SK-N-SH treated with all-trans-retinoic acid at 6 μM for 48 hours (cell line): Measurements from ENCODE around the gene FXR2.

Experiments
- ATAC-seq: fragments of 200-7000 bp; cut with Tn5 transposase; 3 replicates; pipeline ENCODE4 v1.9.1; 2020; ENCODE audit warnings: mild to moderate bottlenecking, moderate library complexity
- ARNTL ChIP-seq: fragments of 450-650 bp; formaldehyde crosslinking; IDR thresholded peaks from 2 replicates; pipeline ENCODE4 v1.5.0; 2020; ENCODE audit warnings: low read depth, mild to moderate bottlenecking, moderate library complexity, borderline replicate concordance
- BACH2 ChIP-seq: fragments of 250-450 bp; sonication (Bioruptor Pico); IDR thresholded peaks from 2 replicates; pipeline ENCODE4 v1.9.0; 2021; ENCODE audit warnings: mild to moderate bottlenecking, borderline replicate concordance
- CSDC2 ChIP-seq: fragments of 250-450 bp; sonication (Bioruptor Pico); IDR thresholded peaks from 2 replicates; pipeline ENCODE4 v1.5.0; 2020; ENCODE audit warnings: mild to moderate bottlenecking, moderate library complexity
- ESRRG ChIP-seq: fragments of 250-450 bp; sonication (Bioruptor Pico); IDR thresholded peaks from 2 replicates; pipeline ENCODE4 v1.6.1; 2021; ENCODE audit warnings: mild to moderate bottlenecking
- GLIS3 ChIP-seq: fragments of 250-450 bp; sonication (Bioruptor Pico); IDR thresholded peaks from 2 replicates; pipeline ENCODE4 v1.5.0; 2020; ENCODE audit warnings: mild to moderate bottlenecking, moderate library complexity
- ISL1 ChIP-seq: fragments of 250-450 bp; sonication (Bioruptor Pico); IDR thresholded peaks from 2 replicates; pipeline ENCODE4 v2.1.2; 2022; ENCODE audit warnings: mild to moderate bottlenecking, moderate library complexity
- OSR1 ChIP-seq: fragments of 250-450 bp; sonication (Bioruptor Pico); IDR thresholded peaks from 2 replicates; pipeline ENCODE4 v1.8.0; 2022; ENCODE audit warnings: moderate library complexity, mild to moderate bottlenecking, inconsistent platforms
- PPARA ChIP-seq: fragments of 250-450 bp; sonication (Bioruptor Pico); IDR thresholded peaks from 2 replicates; pipeline ENCODE4 v1.5.0; 2020; ENCODE audit warnings: mild to moderate bottlenecking, borderline replicate concordance
- RARB ChIP-seq: fragments of 250-450 bp; sonication (Bioruptor Pico); IDR thresholded peaks from 2 replicates; pipeline ENCODE4 v1.8.0; 2021; ENCODE audit warnings: mild to moderate bottlenecking, moderate library complexity
- SNAI2 ChIP-seq: fragments of 250-450 bp; sonication (Bioruptor Pico); IDR thresholded peaks from 2 replicates; pipeline ENCODE4 v1.5.0; 2020; ENCODE audit warnings: mild to moderate bottlenecking, moderate library complexity
- TCF4 ChIP-seq: fragments of 250-450 bp; sonication (Bioruptor Pico); IDR thresholded peaks from 2 replicates; pipeline ENCODE4 v1.8.0; 2021; ENCODE audit warnings: mild to moderate bottlenecking, moderate library complexity, borderline replicate concordance
- TOX ChIP-seq: fragments of 250-450 bp; sonication (Bioruptor Pico); IDR thresholded peaks from 2 replicates; pipeline ENCODE4 v1.8.0; 2021; ENCODE audit warnings: mild to moderate bottlenecking, moderate library complexity, borderline replicate concordance
- ZC3H10 ChIP-seq: fragments of 250-450 bp; sonication (Bioruptor Pico); IDR thresholded peaks from 2 replicates; pipeline ENCODE4 v1.5.1; 2021; ENCODE audit warnings: mild to moderate bottlenecking, moderate library complexity
- ZFP3 ChIP-seq: fragments of 250-450 bp; sonication (Bioruptor Pico); IDR thresholded peaks from 2 replicates; pipeline ENCODE4 v1.5.0; 2020; ENCODE audit warnings: mild to moderate bottlenecking, moderate library complexity
- ZFP30 ChIP-seq: fragments of 450-650 bp; formaldehyde crosslinking; IDR thresholded peaks from 2 replicates; pipeline ENCODE4 v1.5.0; 2022; ENCODE audit warnings: mild to moderate bottlenecking, moderate library complexity
- ZNF565 ChIP-seq: fragments of 450-650 bp; formaldehyde crosslinking; conservative IDR thresholded peaks from 2 replicates; pipeline ENCODE4 v1.5.0; 2020; ENCODE audit warnings: low read depth, mild to moderate bottlenecking, moderate library complexity
- ZNF70 ChIP-seq: fragments of 450-650 bp; formaldehyde crosslinking; IDR thresholded peaks from 2 replicates; pipeline ENCODE4 v1.5.0; 2020; ENCODE audit warnings: mild to moderate bottlenecking, moderate library complexity
- TF ChIP-seq, protein P1 (sequence below): fragments of 250-450 bp; sonication (Bioruptor Pico); IDR thresholded peaks from 2 replicates; pipeline ENCODE4 v1.8.0; 2021; ENCODE audit warnings: low read depth, mild to moderate bottlenecking, moderate library complexity, borderline replicate concordance
- TF ChIP-seq, protein P2 (sequence below): fragments of 250-450 bp; sonication (Bioruptor Pico); IDR thresholded peaks from 2 replicates; pipeline ENCODE4 v1.8.0; 2020; ENCODE audit warnings: mild to moderate bottlenecking, moderate library complexity, borderline replicate concordance
- TF ChIP-seq, protein P3 (sequence below): fragments of 250-450 bp; sonication (Bioruptor Pico); IDR thresholded peaks from 2 replicates; pipeline ENCODE4 v1.5.1; 2020; ENCODE audit warnings: low read depth, mild to moderate bottlenecking, moderate library complexity
- TF ChIP-seq, protein P4 (sequence below): fragments of 250-450 bp; sonication (Bioruptor Pico); IDR thresholded peaks from 2 replicates; pipeline ENCODE4 v1.5.0; 2020; ENCODE audit warnings: mild to moderate bottlenecking, moderate library complexity
- TF ChIP-seq, protein P5 (sequence below): fragments of 250-450 bp; sonication (Bioruptor Pico); IDR thresholded peaks from 2 replicates; pipeline ENCODE4 v1.5.1; 2021; ENCODE audit warnings: mild to moderate bottlenecking, moderate library complexity

FXR2 gene

DNA sequence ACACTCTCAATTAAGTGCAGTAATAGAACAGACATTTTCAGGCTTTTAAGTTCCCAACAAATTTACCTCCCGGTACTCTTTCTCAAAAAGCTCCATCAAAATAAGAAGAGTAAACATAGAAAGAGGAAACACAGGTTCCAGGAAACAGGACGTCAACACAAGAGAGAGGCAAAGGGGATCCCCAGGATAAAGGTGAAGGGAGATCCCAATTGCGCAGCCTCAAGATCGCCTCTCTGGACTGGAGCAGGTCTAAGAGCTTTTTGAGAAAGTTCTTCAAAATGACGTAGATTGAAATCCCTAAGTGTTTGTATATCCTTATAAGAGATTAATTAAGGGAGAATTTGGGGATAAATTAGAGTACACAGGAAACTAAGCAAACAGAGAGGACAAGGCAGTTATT, 3.9 kb upstream of the FXR2 start:
- no peak for ATAC-seq
- TF ChIP-seq ZFP3 (CRISPR knock-in tag) (no peak), TOX (CRISPR knock-in tag) (no peak), BACH2 (CRISPR knock-in tag) (no peak), ZNF70 (no peak), ZFP30 (CRISPR knock-in tag) (no peak), ZC3H10 (CRISPR knock-in tag) (no peak), GLIS3 (no peak), RARB (CRISPR knock-in tag) (no peak), ARNTL (CRISPR knock-in tag) (no peak), PPARA (CRISPR knock-in tag) (no peak), TCF4 (CRISPR knock-in tag) (no peak), ESRRG (CRISPR knock-in tag) (no peak), SNAI2 (CRISPR knock-in tag) (no peak), OSR1 (CRISPR knock-in tag) (no peak)
- TF ChIP-seq, protein P1, sequence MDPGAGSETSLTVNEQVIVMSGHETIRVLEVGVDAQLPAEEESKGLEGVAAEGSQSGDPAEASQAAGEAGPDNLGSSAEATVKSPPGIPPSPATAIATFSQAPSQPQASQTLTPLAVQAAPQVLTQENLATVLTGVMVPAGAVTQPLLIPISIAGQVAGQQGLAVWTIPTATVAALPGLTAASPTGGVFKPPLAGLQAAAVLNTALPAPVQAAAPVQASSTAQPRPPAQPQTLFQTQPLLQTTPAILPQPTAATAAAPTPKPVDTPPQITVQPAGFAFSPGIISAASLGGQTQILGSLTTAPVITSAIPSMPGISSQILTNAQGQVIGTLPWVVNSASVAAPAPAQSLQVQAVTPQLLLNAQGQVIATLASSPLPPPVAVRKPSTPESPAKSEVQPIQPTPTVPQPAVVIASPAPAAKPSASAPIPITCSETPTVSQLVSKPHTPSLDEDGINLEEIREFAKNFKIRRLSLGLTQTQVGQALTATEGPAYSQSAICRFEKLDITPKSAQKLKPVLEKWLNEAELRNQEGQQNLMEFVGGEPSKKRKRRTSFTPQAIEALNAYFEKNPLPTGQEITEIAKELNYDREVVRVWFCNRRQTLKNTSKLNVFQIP (CRISPR knock-in tag) = no peak
- TF ChIP-seq, protein P2, sequence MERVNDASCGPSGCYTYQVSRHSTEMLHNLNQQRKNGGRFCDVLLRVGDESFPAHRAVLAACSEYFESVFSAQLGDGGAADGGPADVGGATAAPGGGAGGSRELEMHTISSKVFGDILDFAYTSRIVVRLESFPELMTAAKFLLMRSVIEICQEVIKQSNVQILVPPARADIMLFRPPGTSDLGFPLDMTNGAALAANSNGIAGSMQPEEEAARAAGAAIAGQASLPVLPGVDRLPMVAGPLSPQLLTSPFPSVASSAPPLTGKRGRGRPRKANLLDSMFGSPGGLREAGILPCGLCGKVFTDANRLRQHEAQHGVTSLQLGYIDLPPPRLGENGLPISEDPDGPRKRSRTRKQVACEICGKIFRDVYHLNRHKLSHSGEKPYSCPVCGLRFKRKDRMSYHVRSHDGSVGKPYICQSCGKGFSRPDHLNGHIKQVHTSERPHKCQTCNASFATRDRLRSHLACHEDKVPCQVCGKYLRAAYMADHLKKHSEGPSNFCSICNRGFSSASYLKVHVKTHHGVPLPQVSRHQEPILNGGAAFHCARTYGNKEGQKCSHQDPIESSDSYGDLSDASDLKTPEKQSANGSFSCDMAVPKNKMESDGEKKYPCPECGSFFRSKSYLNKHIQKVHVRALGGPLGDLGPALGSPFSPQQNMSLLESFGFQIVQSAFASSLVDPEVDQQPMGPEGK (CRISPR knock-in tag) = no peak

DNA sequence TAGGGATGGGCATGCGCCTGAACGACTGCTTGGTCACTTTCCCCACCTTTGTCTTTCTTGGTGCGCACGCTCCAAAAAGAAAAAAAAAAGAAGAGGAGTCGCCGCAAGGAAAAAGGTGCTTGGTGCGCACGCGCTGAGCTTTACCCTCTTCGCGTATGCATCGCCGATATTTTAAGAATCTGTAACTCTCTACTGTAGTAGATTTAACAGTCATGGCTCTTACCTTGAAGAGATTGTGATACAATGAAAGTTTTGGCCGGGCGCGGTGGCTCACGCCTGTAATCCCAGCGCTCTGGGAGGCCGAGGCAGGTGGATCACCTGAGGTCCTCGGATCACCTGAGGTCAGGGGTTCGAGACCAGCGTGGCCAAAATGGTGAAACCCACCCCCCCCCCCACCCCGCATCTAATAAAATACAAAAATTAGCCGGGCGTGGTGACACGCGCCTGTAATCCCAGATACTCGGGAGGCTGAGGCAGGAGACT, 609 bp upstream of the FXR2 start:
- TF ChIP-seq, protein P3, sequence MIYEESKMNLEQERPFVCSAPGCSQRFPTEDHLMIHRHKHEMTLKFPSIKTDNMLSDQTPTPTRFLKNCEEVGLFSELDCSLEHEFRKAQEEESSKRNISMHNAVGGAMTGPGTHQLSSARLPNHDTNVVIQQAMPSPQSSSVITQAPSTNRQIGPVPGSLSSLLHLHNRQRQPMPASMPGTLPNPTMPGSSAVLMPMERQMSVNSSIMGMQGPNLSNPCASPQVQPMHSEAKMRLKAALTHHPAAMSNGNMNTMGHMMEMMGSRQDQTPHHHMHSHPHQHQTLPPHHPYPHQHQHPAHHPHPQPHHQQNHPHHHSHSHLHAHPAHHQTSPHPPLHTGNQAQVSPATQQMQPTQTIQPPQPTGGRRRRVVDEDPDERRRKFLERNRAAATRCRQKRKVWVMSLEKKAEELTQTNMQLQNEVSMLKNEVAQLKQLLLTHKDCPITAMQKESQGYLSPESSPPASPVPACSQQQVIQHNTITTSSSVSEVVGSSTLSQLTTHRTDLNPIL (CRISPR knock-in tag) = no peak
- TF ChIP-seq ZNF565 (no peak), CSDC2 (no peak), BACH2 (CRISPR knock-in tag) (no peak), ZNF70 (no peak), SNAI2 (CRISPR knock-in tag) (no peak), ZFP30 (CRISPR knock-in tag) (no peak), PPARA (CRISPR knock-in tag) (no peak)
- ATAC-seq = no peak

DNA sequence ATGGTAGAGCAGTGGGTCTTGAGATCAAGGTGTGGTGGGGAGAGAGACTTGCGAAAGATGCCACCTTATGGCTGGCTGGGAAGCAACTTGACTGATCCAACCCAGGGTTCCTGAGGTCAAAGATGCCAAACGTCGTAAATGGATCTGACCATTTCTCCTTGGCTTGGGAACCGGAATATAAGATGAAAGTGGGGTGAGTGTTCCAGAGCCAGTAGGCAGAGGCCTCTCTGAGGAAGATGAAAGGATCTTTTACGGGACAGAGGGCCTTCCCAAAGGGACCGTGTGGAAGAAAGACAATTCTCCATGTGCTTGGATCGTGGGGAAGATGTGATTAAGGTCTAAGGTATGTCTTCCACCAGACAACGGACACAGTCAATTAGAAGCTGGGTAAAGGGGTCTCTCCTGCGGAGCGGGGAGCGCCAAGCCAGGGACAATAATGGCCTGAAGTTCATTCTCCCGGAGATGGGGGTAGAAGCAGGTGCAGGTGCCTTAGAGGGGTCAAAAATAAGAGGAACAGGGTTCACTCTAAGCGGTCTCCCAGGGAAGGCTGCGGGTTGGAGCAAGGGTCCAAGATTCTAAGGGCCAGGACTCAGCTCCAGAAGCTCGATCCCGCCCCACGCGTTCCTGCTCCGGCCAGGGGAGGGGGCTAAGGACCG, 800 bp downstream of the FXR2 start:
- peak; percentile 5; the same call in 2 of the 3 replicates for ATAC-seq
- TF ChIP-seq, protein P1 (CRISPR knock-in tag) = no peak

DNA sequence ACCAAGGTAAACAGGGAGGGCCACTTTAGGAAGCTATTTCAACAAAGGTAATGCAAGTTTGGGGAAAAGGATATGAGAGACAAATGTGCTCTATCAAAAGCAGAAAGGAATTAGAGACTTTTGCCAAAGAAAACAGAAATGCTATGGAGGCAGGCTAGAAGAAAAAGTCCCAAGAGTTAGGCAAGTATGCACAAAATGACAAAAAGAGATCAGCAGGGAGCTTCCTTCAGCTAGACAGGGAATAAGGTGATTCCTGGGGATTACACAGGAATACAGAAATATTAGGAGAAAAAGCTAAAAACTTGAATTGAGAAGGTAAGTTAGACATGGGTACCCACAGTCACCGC, 2.4 kb downstream of the FXR2 start:
- no peak for ATAC-seq
- TF ChIP-seq GLIS3 = no peak
- TF ChIP-seq, protein P4, sequence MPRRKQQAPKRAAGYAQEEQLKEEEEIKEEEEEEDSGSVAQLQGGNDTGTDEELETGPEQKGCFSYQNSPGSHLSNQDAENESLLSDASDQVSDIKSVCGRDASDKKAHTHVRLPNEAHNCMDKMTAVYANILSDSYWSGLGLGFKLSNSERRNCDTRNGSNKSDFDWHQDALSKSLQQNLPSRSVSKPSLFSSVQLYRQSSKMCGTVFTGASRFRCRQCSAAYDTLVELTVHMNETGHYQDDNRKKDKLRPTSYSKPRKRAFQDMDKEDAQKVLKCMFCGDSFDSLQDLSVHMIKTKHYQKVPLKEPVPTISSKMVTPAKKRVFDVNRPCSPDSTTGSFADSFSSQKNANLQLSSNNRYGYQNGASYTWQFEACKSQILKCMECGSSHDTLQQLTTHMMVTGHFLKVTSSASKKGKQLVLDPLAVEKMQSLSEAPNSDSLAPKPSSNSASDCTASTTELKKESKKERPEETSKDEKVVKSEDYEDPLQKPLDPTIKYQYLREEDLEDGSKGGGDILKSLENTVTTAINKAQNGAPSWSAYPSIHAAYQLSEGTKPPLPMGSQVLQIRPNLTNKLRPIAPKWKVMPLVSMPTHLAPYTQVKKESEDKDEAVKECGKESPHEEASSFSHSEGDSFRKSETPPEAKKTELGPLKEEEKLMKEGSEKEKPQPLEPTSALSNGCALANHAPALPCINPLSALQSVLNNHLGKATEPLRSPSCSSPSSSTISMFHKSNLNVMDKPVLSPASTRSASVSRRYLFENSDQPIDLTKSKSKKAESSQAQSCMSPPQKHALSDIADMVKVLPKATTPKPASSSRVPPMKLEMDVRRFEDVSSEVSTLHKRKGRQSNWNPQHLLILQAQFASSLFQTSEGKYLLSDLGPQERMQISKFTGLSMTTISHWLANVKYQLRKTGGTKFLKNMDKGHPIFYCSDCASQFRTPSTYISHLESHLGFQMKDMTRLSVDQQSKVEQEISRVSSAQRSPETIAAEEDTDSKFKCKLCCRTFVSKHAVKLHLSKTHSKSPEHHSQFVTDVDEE (CRISPR knock-in tag) = no peak
- TF ChIP-seq RARB (CRISPR knock-in tag) = no peak
- TF ChIP-seq ARNTL (CRISPR knock-in tag) = no peak
- no peak for TF ChIP-seq TOX (CRISPR knock-in tag)
- no peak for TF ChIP-seq OSR1 (CRISPR knock-in tag)
- TF ChIP-seq TCF4 (CRISPR knock-in tag) = no peak
- no peak for TF ChIP-seq ZC3H10 (CRISPR knock-in tag)
- TF ChIP-seq, protein P5, sequence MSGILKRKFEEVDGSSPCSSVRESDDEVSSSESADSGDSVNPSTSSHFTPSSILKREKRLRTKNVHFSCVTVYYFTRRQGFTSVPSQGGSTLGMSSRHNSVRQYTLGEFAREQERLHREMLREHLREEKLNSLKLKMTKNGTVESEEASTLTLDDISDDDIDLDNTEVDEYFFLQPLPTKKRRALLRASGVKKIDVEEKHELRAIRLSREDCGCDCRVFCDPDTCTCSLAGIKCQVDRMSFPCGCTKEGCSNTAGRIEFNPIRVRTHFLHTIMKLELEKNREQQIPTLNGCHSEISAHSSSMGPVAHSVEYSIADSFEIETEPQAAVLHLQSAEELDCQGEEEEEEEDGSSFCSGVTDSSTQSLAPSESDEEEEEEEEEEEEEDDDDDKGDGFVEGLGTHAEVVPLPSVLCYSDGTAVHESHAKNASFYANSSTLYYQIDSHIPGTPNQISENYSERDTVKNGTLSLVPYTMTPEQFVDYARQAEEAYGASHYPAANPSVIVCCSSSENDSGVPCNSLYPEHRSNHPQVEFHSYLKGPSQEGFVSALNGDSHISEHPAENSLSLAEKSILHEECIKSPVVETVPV (CRISPR knock-in tag) = no peak
- TF ChIP-seq, protein P1 (CRISPR knock-in tag) = no peak
- no peak for TF ChIP-seq ISL1 (CRISPR knock-in tag)
- TF ChIP-seq PPARA (CRISPR knock-in tag) = no peak
